C4-2B (cell line): Measurements from ENCODE around the gene FAM169A.

Experiments
- ZFX ChIP-seq: fragments of 450-650 bp; IDR thresholded peaks from 2 replicates; pipeline ENCODE4 v1.6.1; 2017
- TF ChIP-seq, protein P1 (sequence below): fragments of 450-650 bp; conservative IDR thresholded peaks from 2 replicates; pipeline ENCODE4 v1.5.1; 2017; ENCODE audit warnings: mild to moderate bottlenecking

DNA sequence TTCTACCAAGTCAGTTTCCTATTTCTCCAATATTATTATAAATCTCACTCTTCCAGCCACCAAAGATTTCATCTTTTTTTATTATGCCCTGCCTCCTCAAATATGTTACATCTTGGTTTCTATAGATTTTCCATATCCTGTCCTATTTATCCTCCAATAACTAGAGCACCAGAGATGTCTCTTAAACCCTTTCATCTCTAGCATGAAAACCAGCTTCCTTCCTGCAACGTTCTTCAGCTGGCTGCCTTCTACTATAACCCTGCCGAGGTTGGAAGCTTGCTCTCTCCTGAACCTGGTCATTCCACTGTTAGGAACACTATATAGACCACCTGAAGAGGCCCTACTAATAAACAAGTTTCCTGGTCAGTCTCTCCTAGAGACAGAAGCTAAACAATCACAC, 27.9 kb downstream of the FAM169A start:
- TF ChIP-seq, protein P1, sequence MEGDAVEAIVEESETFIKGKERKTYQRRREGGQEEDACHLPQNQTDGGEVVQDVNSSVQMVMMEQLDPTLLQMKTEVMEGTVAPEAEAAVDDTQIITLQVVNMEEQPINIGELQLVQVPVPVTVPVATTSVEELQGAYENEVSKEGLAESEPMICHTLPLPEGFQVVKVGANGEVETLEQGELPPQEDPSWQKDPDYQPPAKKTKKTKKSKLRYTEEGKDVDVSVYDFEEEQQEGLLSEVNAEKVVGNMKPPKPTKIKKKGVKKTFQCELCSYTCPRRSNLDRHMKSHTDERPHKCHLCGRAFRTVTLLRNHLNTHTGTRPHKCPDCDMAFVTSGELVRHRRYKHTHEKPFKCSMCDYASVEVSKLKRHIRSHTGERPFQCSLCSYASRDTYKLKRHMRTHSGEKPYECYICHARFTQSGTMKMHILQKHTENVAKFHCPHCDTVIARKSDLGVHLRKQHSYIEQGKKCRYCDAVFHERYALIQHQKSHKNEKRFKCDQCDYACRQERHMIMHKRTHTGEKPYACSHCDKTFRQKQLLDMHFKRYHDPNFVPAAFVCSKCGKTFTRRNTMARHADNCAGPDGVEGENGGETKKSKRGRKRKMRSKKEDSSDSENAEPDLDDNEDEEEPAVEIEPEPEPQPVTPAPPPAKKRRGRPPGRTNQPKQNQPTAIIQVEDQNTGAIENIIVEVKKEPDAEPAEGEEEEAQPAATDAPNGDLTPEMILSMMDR: no peak
- TF ChIP-seq ZFX: no peak
